GM23338 (cell line): ENCODE results near the gene FARP1. TPM values are rescaled to one million over a fixed set of nuclear protein-coding genes. Genes with fewer than 3 reads are reported as not detected.
A peak's percentile ranks its signal among the peaks of the same experiment; 100 is the strongest.

Experiments
- ATAC-seq: fragments of 200-7000 bp; cut with Tn5 transposase; 3 replicates; pipeline ENCODE4 v1.9.1; 2020
- DNase-seq: peaks from one replicate; pipeline ENCODE4 v3.0.0-alpha.2; 2015; ENCODE audit warnings: low spot score
- H2AFZ ChIP-seq: fragments of 200-600 bp; sonication (generic); 2 replicates; pipeline ENCODE4 v1.8.0; 2016; ENCODE audit warnings: antibody characterized with exemption, mild to moderate bottlenecking, moderate library complexity
- H3F3A ChIP-seq: fragments of 200-600 bp; sonication (generic); replicated peaks from 2 replicates; pipeline ENCODE4 v1.8.0; 2017; ENCODE audit warnings: antibody characterized with exemption, mixed run types, low read depth
- H3K27ac ChIP-seq: fragments of 200-600 bp; sonication (generic); 2 replicates; pipeline ENCODE4 v1.6.1; 2016; ENCODE audit warnings: low read depth
- H3K27me3 ChIP-seq: fragments of 200-600 bp; sonication (generic); 2 replicates; pipeline ENCODE4 v1.8.0; 2016; ENCODE audit warnings: mild to moderate bottlenecking, mixed run types, moderate library complexity; ENCODE audit not compliant: insufficient read depth
- H3K36me3 ChIP-seq: fragments of 200-600 bp; sonication (generic); 2 replicates; pipeline ENCODE4 v1.8.0; 2016; ENCODE audit warnings: mild to moderate bottlenecking; ENCODE audit not compliant: insufficient read depth
- H3K4me1 ChIP-seq: fragments of 200-600 bp; sonication (generic); 2 replicates; pipeline ENCODE4 v1.8.0; 2016; ENCODE audit warnings: mild to moderate bottlenecking, moderate library complexity; ENCODE audit not compliant: insufficient read depth
- H3K4me2 ChIP-seq: fragments of 200-600 bp; sonication (generic); 2 replicates; pipeline ENCODE4 v1.7.1; 2017; ENCODE audit warnings: mixed run types
- H3K4me3 ChIP-seq: fragments of 200-600 bp; sonication (generic); 2 replicates; pipeline ENCODE4 v1.6.1; 2016; ENCODE audit warnings: mixed run types
- H3K79me2 ChIP-seq: fragments of 200-600 bp; sonication (generic); replicated peaks from 2 replicates; pipeline ENCODE4 v1.8.0; 2017; ENCODE audit warnings: mild to moderate bottlenecking; ENCODE audit not compliant: insufficient read depth
- H3K9me2 ChIP-seq: fragments of 200-600 bp; sonication (generic); 2 replicates; pipeline ENCODE4 v1.8.0; 2017; ENCODE audit not compliant: insufficient read depth
- H4K20me1 ChIP-seq: fragments of 200-600 bp; sonication (generic); replicated peaks from 2 replicates; pipeline ENCODE4 v1.8.0; 2017; ENCODE audit warnings: mild to moderate bottlenecking; ENCODE audit not compliant: insufficient read depth
- H3K27ac Mint-ChIP-seq: 2 replicates; pipeline ENCODE4 v1.8.0; 2020; ENCODE audit warnings: inconsistent platforms, mild to moderate bottlenecking, moderate library complexity, mixed read lengths
- H3K27me3 Mint-ChIP-seq: 3 replicates; pipeline ENCODE4 v1.8.0; 2022; ENCODE audit warnings: low read depth, mild to moderate bottlenecking, moderate library complexity, mixed read lengths, inconsistent platforms; ENCODE audit not compliant: insufficient read depth, poor library complexity
- H3K36me3 Mint-ChIP-seq: 3 replicates; pipeline ENCODE4 v1.8.0; 2021; ENCODE audit warnings: low read depth, mild to moderate bottlenecking, inconsistent platforms, moderate library complexity, mixed read lengths
- H3K4me1 Mint-ChIP-seq: 3 replicates; pipeline ENCODE4 v1.8.0; 2020; ENCODE audit warnings: mild to moderate bottlenecking, inconsistent platforms, mixed read lengths
- H3K4me3 Mint-ChIP-seq: 3 replicates; pipeline ENCODE4 v1.8.0; 2021; ENCODE audit warnings: moderate library complexity, mild to moderate bottlenecking, inconsistent platforms, mixed read lengths
- H3K9me3 Mint-ChIP-seq: 3 replicates; pipeline ENCODE4 v1.8.0; 2020; ENCODE audit warnings: moderate library complexity, mild to moderate bottlenecking, inconsistent platforms, mixed read lengths
- EZH2 ChIP-seq: fragments of 200-600 bp; sonication (generic); IDR thresholded peaks from one replicate; pipeline ENCODE4 v1.8.0; 2017; ENCODE audit warnings: antibody characterized with exemption, mild to moderate bottlenecking, low read depth; ENCODE audit not compliant: unreplicated experiment
- JUNB ChIP-seq: IDR thresholded peaks from one replicate; pipeline ENCODE4 v1.6.1; 2016; ENCODE audit warnings: antibody characterized with exemption; ENCODE audit not compliant: unreplicated experiment
- POLR2AphosphoS5 ChIP-seq: IDR thresholded peaks from 2 replicates; pipeline ENCODE4 v1.6.1; 2016; ENCODE audit warnings: antibody characterized with exemption, low read depth
- STAT1 ChIP-seq: IDR thresholded peaks from one replicate; pipeline ENCODE4 v1.6.1; 2016; ENCODE audit warnings: antibody characterized with exemption; ENCODE audit not compliant: unreplicated experiment
- ZNF114 ChIP-seq: fragments of 250-450 bp; sonication (Bioruptor Pico); IDR thresholded peaks from 2 replicates; pipeline ENCODE4 v1.5.0; 2020; ENCODE audit warnings: mild to moderate bottlenecking, moderate library complexity
- ZNF331 ChIP-seq: fragments of 250-450 bp; sonication (Bioruptor Pico); IDR thresholded peaks from 2 replicates; pipeline ENCODE4 v1.5.0; 2020; ENCODE audit warnings: low read depth, mild to moderate bottlenecking, moderate library complexity
- ZNF462 ChIP-seq: fragments of 250-450 bp; sonication (Bioruptor Pico); IDR thresholded peaks from 2 replicates; pipeline ENCODE4 v1.5.0; 2020; ENCODE audit warnings: mild to moderate bottlenecking, moderate library complexity
- polyA plus RNA-seq: library from polyadenylated mRNA; unstranded; fragments of >200 nt; fragmentation: Nextera tagmentation; extraction: Ambion mirVana; gene quantifications from 2 replicates; pipeline ENCODE4 v1.2.1, GENCODE V29; 2016
- total RNA-seq: library from RNA; depleted of rRNA; stranded (reverse); fragments of >200 nt; shearing (Covaris generic); gene quantifications from 2 replicates; pipeline ENCODE4 v1.2.3, GENCODE V29; 2014
- TF ChIP-seq, protein P1 (sequence below), 2 experiments: fragments of 200-600 bp in 1 of 2; sonication (generic) in 1 of 2; conservative IDR thresholded peaks; 2 replicates each; pipeline versions ENCODE4 v1.5.1 to v1.6.1; 2016 to 2017; ENCODE audit warnings: antibody characterized with exemption in 2 of 2, low read depth in 2 of 2, mild to moderate bottlenecking in 2 of 2, moderate library complexity in 1 of 2

The FARP1 gene
- total and polyA plus RNA-seq, 2 experiments from 2014 or later: 53.6 to 82.5 TPM

GRCh38 chr13:98343461-98343860 lies 200.6 kb downstream of the FARP1 start:
- H2AFZ ChIP-seq: no peak overlapping the region
- Mint-ChIP-seq H3K4me1 (peaks cover 26% of the 10 kb centered on the region), H3K9me3 (no peaks in the 10 kb centered on the region), H3K4me3 (no peak overlapping the region; the same call in 2 of the 3 replicates), H3K27me3 (no peaks in the 10 kb centered on the region), H3K27ac (no peak overlapping the region), H3K36me3 (no peaks in the 10 kb centered on the region; the same call in 1 of the 3 replicates)
- H3K36me3 ChIP-seq: no peaks in the 10 kb centered on the region
- H3K27ac ChIP-seq: no peak overlapping the region
- peaks cover 19% of the 10 kb centered on the region for H3K79me2 ChIP-seq
- TF ChIP-seq, protein P1, sequence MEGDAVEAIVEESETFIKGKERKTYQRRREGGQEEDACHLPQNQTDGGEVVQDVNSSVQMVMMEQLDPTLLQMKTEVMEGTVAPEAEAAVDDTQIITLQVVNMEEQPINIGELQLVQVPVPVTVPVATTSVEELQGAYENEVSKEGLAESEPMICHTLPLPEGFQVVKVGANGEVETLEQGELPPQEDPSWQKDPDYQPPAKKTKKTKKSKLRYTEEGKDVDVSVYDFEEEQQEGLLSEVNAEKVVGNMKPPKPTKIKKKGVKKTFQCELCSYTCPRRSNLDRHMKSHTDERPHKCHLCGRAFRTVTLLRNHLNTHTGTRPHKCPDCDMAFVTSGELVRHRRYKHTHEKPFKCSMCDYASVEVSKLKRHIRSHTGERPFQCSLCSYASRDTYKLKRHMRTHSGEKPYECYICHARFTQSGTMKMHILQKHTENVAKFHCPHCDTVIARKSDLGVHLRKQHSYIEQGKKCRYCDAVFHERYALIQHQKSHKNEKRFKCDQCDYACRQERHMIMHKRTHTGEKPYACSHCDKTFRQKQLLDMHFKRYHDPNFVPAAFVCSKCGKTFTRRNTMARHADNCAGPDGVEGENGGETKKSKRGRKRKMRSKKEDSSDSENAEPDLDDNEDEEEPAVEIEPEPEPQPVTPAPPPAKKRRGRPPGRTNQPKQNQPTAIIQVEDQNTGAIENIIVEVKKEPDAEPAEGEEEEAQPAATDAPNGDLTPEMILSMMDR (conservative IDR thresholded peaks at IDR 0.05; ENCODE audit: low read depth in 2 of 2): no peak
- TF ChIP-seq JUNB: no peak
- H3K4me2 ChIP-seq: no peak overlapping the region
- H3K4me1 ChIP-seq: no peaks in the 10 kb centered on the region
- H3F3A ChIP-seq: no peaks in the 10 kb centered on the region
- DNase-seq (no peak), ATAC-seq (peak; percentile 70)
- no peaks in the 10 kb centered on the region for H3K27me3 ChIP-seq
- H3K9me2 ChIP-seq: no peaks in the 10 kb centered on the region
- H3K4me3 ChIP-seq: no peak overlapping the region
- H4K20me1 ChIP-seq: no peaks in the 10 kb centered on the region

DNA sequence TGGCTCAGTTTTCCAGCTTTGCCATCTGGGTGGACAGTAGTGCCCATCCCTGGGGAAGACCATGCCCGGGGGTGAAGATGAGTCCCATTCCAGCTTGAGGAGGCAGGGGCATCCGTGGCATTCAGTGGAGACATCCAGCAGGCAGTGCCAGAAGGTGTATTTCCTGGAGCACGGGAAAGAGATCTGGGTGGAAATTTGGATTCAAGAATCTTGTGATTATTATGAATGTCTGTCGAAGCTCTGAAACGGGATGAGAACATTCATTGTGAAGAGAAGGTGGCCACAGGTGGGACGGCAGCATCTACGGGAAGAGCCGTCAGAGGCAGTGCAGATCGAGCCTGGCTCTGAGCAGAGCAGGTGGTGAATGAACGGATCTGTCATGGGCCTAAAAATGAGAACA lies 201.5 kb downstream of the FARP1 start:
- H3K36me3 ChIP-seq: no peaks in the 10 kb centered on the region
- no peak overlapping the region for H2AFZ ChIP-seq
- no peak for ATAC-seq
- no peak overlapping the region for H3K4me3 ChIP-seq
- no peak overlapping the region for H3K4me2 ChIP-seq
- Mint-ChIP-seq H3K27ac (no peak overlapping the region), H3K27me3 (no peaks in the 10 kb centered on the region), H3K9me3 (no peaks in the 10 kb centered on the region), H3K4me1 (peaks cover 22% of the 10 kb centered on the region), H3K36me3 (no peaks in the 10 kb centered on the region; the same call in 2 of the 3 replicates), H3K4me3 (no peak overlapping the region)
- no peaks in the 10 kb centered on the region for H3K27me3 ChIP-seq
- H3K4me1 ChIP-seq: no peaks in the 10 kb centered on the region
- H3K79me2 ChIP-seq: peaks cover 22% of the 10 kb centered on the region
- no peaks in the 10 kb centered on the region for H4K20me1 ChIP-seq
- H3K9me2 ChIP-seq: no peaks in the 10 kb centered on the region
- no peaks in the 10 kb centered on the region for H3F3A ChIP-seq
- no peak overlapping the region for H3K27ac ChIP-seq
- DNase-seq: no peak
- TF ChIP-seq EZH2: no peak
- no peak for TF ChIP-seq ZNF462 (CRISPR knock-in tag)
- TF ChIP-seq POLR2AphosphoS5: no peak
- no peak for TF ChIP-seq ZNF331 (CRISPR knock-in tag)
- no peak for TF ChIP-seq STAT1
- no peak for TF ChIP-seq ZNF114 (CRISPR knock-in tag)
- TF ChIP-seq, protein P1 (conservative IDR thresholded peaks at IDR 0.05; ENCODE audit: low read depth in 2 of 2): no peak
